HepG2 (cell line): Measurements from ENCODE around the gene SEC14L1. TPM values are rescaled to one million over a fixed set of nuclear protein-coding genes. Genes with fewer than 3 reads are reported as not detected.
A peak's percentile ranks its signal among the peaks of the same experiment; 100 is the strongest.

Experiments
- ATM ChIP-seq: fragments of 450-650 bp; IDR thresholded peaks from 2 replicates; pipeline ENCODE4 v1.7.1; 2017; ENCODE audit warnings: mild to moderate bottlenecking, borderline replicate concordance
- HNF4A ChIP-seq: sonication (generic); formaldehyde crosslinking; IDR thresholded peaks from 2 replicates; pipeline ENCODE4 v1.4.0; 2020; ENCODE audit warnings: missing genetic modification reagents
- KLF12 ChIP-seq: sonication (generic); formaldehyde crosslinking; IDR thresholded peaks from 2 replicates; pipeline ENCODE4 v1.4.0; 2020; ENCODE audit warnings: missing genetic modification reagents, borderline replicate concordance
- MIXL1 ChIP-seq: IDR thresholded peaks from 2 replicates; pipeline ENCODE4 v1.6.1; 2016
- POGZ ChIP-seq: sonication (generic); formaldehyde crosslinking; IDR thresholded peaks from 2 replicates; pipeline ENCODE4 v1.4.0; 2020; ENCODE audit warnings: mild to moderate bottlenecking, missing genetic modification reagents
- STAG1 ChIP-seq: sonication (generic); formaldehyde crosslinking; IDR thresholded peaks from 2 replicates; pipeline ENCODE4 v1.4.0; 2020; ENCODE audit warnings: missing genetic modification reagents
- TBL1XR1 ChIP-seq: fragments of 150-350 bp; IDR thresholded peaks from 2 replicates; pipeline ENCODE4 v1.6.1; 2014; ENCODE audit warnings: borderline replicate concordance, low read length; ENCODE audit not compliant: partially characterized antibody
- ZBTB20 ChIP-seq: sonication (generic); formaldehyde crosslinking; IDR thresholded peaks from 2 replicates; pipeline ENCODE4 v1.8.1; 2023; ENCODE audit warnings: missing genetic modification reagents, low read depth, mild to moderate bottlenecking, borderline replicate concordance
- ZBTB34 ChIP-seq: sonication (generic); formaldehyde crosslinking; IDR thresholded peaks from 2 replicates; pipeline ENCODE4 v1.8.0; 2022; ENCODE audit warnings: mild to moderate bottlenecking, missing genetic modification reagents
- ZMYM4 ChIP-seq: sonication (generic); formaldehyde crosslinking; IDR thresholded peaks from 2 replicates; pipeline ENCODE4 v1.8.1; 2023; ENCODE audit warnings: mild to moderate bottlenecking, missing genetic modification reagents
- ZNF615 ChIP-seq: sonication (generic); formaldehyde crosslinking; IDR thresholded peaks from 2 replicates; pipeline ENCODE4 v1.5.0; 2020; ENCODE audit warnings: mild to moderate bottlenecking, missing genetic modification reagents, borderline replicate concordance
- ZNF737 ChIP-seq: sonication (generic); formaldehyde crosslinking; IDR thresholded peaks from 2 replicates; pipeline ENCODE4 v1.5.0; 2020; ENCODE audit warnings: missing genetic modification reagents, mild to moderate bottlenecking, borderline replicate concordance
- ZNF788 ChIP-seq: sonication (generic); formaldehyde crosslinking; IDR thresholded peaks from 2 replicates; pipeline ENCODE4 v1.5.0; 2020; ENCODE audit warnings: mild to moderate bottlenecking, missing genetic modification reagents, borderline replicate concordance
- ZNF792 ChIP-seq: IDR thresholded peaks from 2 replicates; pipeline ENCODE4 v1.6.1; 2016
- polyA plus RNA-seq, 8 experiments: library from polyadenylated mRNA; depleted of rRNA in 3 of 8; stranded (reverse) in 7 of 8; unstranded in 1 of 8; fragments of >200 nt; fragmentation: Illumina TruSeq in 4 of 8; extraction: Trizol in 4 of 8; gene quantifications; 2 replicates each; pipeline versions ENCODE4 v1.2.1 to v1.2.3, GENCODE V29; 2011 to 2016; ENCODE audit warnings: low read depth in 4 of 8, missing spikeins in 1 of 8, mixed read lengths in 1 of 8; ENCODE audit not compliant: insufficient read depth in 1 of 8
- total RNA-seq, 5 experiments: library from RNA; depleted of rRNA; stranded (reverse); fragments of >200 nt; fragmentation: Illumina TruSeq; extraction: Trizol; gene quantifications; 2 replicates each; pipeline ENCODE4 v1.2.3, GENCODE V29; 2016; ENCODE audit warnings: low read depth in 1 of 5
- TF ChIP-seq, protein P1 (sequence below): sonication (generic); formaldehyde crosslinking; IDR thresholded peaks from 2 replicates; pipeline ENCODE4 v1.4.0; 2020; ENCODE audit warnings: missing genetic modification reagents
- TF ChIP-seq, protein P2 (sequence below): sonication (generic); formaldehyde crosslinking; conservative IDR thresholded peaks from 2 replicates; pipeline ENCODE4 v1.4.0; 2020; ENCODE audit warnings: missing genetic modification reagents
- TF ChIP-seq, protein P3 (sequence below): sonication (generic); formaldehyde crosslinking; IDR thresholded peaks from 2 replicates; pipeline ENCODE4 v1.5.0; 2020; ENCODE audit warnings: mild to moderate bottlenecking, missing genetic modification reagents, borderline replicate concordance
- TF ChIP-seq, protein P4 (sequence below): IDR thresholded peaks from 2 replicates; pipeline ENCODE4 v1.6.1; 2016; ENCODE audit warnings: mild to moderate bottlenecking

SEC14L1 gene
- total and polyA plus RNA-seq, 2 of the 13 experiments (the other 11 are each of a cell fraction or from before 2014, with no cell fraction given): 26.3 to 43.9 TPM

GRCh38 chr17:77180503-77181357 lies 40.0 kb downstream of the SEC14L1 start (continued):
- TF ChIP-seq, protein P1, sequence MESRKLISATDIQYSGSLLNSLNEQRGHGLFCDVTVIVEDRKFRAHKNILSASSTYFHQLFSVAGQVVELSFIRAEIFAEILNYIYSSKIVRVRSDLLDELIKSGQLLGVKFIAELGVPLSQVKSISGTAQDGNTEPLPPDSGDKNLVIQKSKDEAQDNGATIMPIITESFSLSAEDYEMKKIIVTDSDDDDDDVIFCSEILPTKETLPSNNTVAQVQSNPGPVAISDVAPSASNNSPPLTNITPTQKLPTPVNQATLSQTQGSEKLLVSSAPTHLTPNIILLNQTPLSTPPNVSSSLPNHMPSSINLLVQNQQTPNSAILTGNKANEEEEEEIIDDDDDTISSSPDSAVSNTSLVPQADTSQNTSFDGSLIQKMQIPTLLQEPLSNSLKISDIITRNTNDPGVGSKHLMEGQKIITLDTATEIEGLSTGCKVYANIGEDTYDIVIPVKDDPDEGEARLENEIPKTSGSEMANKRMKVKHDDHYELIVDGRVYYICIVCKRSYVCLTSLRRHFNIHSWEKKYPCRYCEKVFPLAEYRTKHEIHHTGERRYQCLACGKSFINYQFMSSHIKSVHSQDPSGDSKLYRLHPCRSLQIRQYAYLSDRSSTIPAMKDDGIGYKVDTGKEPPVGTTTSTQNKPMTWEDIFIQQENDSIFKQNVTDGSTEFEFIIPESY: peak; percentile 56
- TF ChIP-seq, protein P2, sequence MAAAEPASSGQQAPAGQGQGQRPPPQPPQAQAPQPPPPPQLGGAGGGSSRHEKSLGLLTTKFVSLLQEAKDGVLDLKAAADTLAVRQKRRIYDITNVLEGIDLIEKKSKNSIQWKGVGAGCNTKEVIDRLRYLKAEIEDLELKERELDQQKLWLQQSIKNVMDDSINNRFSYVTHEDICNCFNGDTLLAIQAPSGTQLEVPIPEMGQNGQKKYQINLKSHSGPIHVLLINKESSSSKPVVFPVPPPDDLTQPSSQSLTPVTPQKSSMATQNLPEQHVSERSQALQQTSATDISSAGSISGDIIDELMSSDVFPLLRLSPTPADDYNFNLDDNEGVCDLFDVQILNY: no peak
- peak; percentile 99 for TF ChIP-seq ZBTB34 (CRISPR knock-in tag)
- 0 out of 2 replicates have a peak, but pooled peaks have one; percentile 42 for TF ChIP-seq ZNF615 (CRISPR knock-in tag)
- TF ChIP-seq, protein P3, sequence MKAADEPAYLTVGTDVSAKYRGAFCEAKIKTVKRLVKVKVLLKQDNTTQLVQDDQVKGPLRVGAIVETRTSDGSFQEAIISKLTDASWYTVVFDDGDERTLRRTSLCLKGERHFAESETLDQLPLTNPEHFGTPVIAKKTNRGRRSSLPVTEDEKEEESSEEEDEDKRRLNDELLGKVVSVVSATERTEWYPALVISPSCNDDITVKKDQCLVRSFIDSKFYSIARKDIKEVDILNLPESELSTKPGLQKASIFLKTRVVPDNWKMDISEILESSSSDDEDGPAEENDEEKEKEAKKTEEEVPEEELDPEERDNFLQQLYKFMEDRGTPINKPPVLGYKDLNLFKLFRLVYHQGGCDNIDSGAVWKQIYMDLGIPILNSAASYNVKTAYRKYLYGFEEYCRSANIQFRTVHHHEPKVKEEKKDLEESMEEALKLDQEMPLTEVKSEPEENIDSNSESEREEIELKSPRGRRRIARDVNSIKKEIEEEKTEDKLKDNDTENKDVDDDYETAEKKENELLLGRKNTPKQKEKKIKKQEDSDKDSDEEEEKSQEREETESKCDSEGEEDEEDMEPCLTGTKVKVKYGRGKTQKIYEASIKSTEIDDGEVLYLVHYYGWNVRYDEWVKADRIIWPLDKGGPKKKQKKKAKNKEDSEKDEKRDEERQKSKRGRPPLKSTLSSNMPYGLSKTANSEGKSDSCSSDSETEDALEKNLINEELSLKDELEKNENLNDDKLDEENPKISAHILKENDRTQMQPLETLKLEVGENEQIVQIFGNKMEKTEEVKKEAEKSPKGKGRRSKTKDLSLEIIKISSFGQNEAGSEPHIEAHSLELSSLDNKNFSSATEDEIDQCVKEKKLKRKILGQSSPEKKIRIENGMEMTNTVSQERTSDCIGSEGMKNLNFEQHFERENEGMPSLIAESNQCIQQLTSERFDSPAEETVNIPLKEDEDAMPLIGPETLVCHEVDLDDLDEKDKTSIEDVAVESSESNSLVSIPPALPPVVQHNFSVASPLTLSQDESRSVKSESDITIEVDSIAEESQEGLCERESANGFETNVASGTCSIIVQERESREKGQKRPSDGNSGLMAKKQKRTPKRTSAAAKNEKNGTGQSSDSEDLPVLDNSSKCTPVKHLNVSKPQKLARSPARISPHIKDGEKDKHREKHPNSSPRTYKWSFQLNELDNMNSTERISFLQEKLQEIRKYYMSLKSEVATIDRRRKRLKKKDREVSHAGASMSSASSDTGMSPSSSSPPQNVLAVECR: peak; percentile 48; the same call in 1 of the 2 replicates
- TF ChIP-seq HNF4A (CRISPR knock-in tag): peak; percentile 90
- peak; percentile 50; the same call in 1 of the 2 replicates for TF ChIP-seq POGZ (CRISPR knock-in tag)
- peak; percentile 48 for TF ChIP-seq ZBTB20
- no peak for TF ChIP-seq ATM
- TF ChIP-seq ZNF792 (CRISPR knock-in tag): 0 out of 2 replicates have a peak, but pooled peaks have one; percentile 62
- 0 out of 2 replicates have a peak, but pooled peaks have one; percentile 35 for TF ChIP-seq KLF12 (CRISPR knock-in tag)
- TF ChIP-seq TBL1XR1: no peak
- peak; percentile 57; the same call in 1 of the 2 replicates for TF ChIP-seq MIXL1
- TF ChIP-seq STAG1 (CRISPR knock-in tag): peak; percentile 19; the same call in 1 of the 2 replicates
- TF ChIP-seq ZNF737: no peak
- TF ChIP-seq ZNF788 (CRISPR knock-in tag): no peak
- TF ChIP-seq ZMYM4 (CRISPR knock-in tag): peak; percentile 58; the same call in 1 of the 2 replicates
- TF ChIP-seq, protein P4, sequence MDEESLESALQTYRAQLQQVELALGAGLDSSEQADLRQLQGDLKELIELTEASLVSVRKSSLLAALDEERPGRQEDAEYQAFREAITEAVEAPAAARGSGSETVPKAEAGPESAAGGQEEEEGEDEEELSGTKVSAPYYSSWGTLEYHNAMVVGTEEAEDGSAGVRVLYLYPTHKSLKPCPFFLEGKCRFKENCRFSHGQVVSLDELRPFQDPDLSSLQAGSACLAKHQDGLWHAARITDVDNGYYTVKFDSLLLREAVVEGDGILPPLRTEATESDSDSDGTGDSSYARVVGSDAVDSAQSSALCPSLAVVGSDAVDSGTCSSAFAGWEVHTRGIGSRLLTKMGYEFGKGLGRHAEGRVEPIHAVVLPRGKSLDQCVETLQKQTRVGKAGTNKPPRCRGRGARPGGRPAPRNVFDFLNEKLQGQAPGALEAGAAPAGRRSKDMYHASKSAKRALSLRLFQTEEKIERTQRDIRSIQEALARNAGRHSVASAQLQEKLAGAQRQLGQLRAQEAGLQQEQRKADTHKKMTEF: peak; percentile 58; the same call in 1 of the 2 replicates
